GM21529 (cell line): Measurements from ENCODE around the gene TAX1BP3.

ENCODE experiments used
- ATAC-seq: cut with Tn5 transposase; IDR thresholded peaks from one replicate; pipeline ENCODE4 v1.9.1; 2021; ENCODE audit not compliant: unreplicated experiment

Gene TAX1BP3

DNA sequence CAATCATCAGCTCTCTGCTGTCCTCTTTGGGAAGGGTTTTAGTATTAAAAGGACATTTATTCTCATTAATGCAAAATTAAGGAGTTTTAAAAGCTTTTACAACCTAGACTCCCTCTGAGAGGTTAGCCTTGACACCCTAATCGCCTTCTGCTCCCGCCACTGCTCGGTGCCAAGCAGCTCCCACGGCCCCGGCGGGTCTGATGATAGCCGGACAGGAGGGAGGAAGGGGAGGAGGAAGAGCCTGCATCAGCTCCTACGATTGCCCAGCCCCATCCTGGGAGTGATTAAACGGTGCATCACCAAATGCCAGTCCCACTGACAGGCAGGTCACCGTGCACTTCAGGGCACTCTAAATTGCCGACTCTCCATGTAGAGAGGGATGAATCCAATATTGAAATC is 40.6 kb downstream of the TAX1BP3 start:
- ATAC-seq: no peak

DNA sequence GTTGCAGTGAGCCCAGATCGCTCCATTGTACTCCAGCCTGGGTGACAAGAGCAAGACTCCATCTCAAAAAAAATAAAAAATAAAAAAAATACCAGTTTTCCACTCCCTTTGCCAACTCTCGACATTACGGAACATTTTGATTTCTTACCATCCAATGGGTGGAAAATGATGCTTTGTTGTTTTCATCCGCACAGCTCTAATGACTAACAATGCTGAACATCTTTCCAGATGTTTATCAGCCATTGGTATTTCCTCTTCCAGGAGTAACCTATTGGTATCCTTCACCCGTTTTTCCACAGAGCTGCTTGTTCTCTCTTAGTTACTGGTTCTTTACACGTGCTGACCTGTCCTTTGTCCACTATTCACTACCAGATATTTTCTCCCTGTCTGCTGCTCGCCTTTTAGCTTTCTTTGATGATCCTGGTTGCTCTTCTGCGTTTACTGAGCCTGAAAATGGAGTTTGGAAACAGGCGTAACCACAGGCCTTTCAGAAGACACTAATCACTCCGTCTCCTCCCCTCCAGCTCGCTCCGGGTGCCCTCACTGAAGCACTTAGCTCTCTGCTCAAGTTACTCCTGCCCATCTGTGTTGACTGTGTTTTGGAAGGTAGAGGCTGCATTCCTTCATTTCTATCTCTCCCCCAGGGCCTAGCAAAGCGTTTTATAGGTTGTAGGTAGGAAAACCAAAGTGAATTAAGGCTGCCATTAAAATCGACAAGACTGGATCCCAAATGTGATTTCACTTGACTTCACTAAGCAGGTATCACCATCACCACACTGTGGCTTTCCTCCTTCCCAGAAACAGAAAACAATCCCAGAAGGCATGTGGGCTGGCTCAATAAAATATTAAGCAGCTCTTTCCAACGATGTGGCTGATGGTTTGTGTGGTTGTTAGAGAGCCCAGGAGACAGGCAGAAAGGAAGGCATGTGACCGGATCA is 41.3 kb downstream of the TAX1BP3 start:
- ATAC-seq: no peak

DNA sequence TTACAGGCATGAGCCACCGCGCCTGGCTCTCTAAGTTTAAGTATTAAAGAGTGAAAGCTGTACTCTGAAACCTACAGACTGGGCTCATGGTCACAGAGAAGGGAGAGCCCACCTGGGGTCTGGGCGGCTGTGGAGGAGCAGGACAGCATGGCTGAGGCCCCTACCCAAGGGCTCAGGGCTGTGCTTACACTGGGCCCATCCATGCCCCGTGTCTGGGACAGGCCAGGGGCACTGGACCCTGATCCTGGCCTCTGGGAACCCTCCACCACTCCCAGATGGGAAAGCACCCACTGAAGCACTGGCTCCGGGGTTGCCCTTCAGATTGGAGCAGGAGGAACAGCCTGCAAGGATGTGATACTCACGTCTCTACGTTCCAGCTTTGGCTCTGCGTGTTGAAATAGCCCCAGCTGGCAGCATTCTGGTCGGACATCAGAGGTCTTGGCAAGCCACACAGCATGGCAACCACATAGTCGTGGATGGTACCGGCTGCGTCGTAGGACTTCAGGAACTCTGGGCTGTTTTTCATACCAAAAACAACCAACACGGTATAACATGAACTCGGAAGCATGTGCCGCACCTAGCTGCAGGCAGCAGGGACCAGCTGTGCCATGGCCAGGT is 45.3 kb downstream of the TAX1BP3 start:
- ATAC-seq: no peak

DNA sequence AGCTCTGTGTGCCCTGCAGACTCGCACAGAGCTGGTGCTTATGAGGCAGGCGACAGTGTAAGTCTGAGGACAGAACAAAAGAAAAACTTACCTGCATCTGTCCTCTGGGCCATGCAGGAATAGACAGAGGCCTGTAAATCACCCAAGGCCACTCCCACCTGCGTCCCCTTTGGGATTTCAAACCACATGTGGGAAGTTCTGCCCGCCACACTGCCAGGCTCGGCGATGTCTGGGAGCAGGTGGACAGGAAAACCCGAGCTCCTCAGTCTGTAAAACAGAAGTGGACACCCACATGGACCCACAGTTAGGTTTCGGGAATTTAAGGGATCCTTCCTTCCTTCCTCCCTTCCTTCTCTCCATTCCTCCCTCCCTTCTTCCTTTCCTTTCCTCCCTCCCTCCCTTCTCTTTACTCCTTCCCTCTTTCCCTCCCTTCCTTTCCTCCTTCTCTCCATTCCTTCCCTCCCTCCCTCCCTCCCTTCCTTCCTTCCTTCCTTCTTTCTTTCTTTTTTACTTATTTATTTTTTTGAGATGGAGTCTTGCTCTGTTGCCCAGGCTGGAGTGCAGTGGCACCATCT is 47.1 kb downstream of the TAX1BP3 start:
- no peak for ATAC-seq

DNA sequence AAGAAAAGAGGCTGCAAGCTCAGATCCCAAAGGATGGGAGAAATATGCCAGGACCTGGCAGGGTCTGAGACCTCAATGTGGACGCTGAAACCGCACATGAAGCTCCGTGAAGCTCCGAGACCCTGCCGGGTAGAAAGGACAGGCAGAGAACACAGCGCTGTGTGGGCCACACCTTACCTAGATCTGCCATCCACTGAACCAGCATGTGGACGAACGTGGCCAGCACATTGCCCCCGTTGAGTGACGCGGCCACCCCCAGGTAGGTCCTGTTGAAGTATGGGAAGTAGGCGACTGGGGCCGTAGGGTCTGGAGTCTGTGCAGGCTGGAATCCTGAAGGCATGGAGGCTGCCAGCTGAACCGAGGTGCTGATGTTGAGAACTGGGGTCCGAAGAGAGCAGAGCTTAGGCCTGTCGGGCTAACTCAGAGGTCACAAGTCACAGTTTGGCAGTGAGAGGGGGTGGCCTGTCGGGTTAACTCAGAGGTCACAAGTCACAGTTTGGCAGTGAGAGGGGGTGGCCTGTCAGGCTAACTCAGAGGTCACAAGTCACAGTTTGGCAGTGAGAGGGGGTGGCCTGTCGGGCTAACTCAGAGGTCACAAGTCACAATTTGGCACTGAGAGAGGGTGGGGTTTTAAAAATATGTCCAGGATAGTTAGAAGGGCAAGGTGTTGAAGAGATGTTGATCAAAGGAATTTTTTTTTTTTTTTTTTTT is 53.1 kb downstream of the TAX1BP3 start:
- no peak for ATAC-seq

DNA sequence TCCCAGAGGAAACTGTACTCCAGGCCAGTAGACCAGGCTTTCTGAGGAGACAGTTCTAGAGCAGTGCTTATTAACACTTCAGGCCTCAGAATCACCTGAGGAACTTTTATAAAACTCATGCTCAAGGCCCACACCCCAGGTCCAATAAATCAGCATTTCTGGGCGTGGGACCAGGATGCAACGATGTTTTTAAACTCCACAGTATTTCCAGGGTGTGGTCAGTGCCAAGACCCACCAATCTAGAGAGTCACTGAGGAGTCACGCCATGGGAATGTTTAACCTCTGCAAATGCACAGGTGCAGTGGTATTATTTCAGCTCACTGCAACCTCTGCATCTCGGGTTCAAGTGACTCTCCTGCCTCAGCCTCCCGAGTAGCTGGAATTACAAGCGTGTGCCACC is 55.3 kb downstream of the TAX1BP3 start:
- ATAC-seq: no peak
